ENCODE data around the gene HTR3A.

- TF ChIP-seq CTCF (IDR thresholded peaks at IDR 0.05; ENCODE audit: low read length) = no peak
- no peak for TF ChIP-seq EZH2 (optimal IDR thresholded peaks at IDR 0.05; ENCODE audit: low read depth, low read length)
Measured at GRCh38 chr11:113989381-113989780, 14.5 kb downstream of the HTR3A start.

Measured in MM.1S (cell line).